Tibial artery (tissue), 4 donors: ENCODE results near the gene PALD1.

Experiments used
- DNase-seq, 2 donors: peaks; one replicate each; pipeline ENCODE4 v3.0.0-alpha.2; 2019
- H3K27ac ChIP-seq, 2 donors: fragments of 200-600 bp; sonication (generic) in 1 of 2; 1 replicate in 1 of 2; 2 replicates in 1 of 2; pipeline ENCODE4 v1.5.1; 2018 to 2019; ENCODE audit warnings: mild to moderate bottlenecking in 1 of 2
- H3K27me3 ChIP-seq, 2 donors: fragments of 200-600 bp; sonication (generic) in 1 of 2; one replicate each; pipeline versions ENCODE4 v1.5.1 to v1.6.0; 2016 to 2019
- H3K36me3 ChIP-seq, 3 donors: fragments of 200-600 bp; sonication (generic) in 2 of 3; one replicate each; pipeline ENCODE4 v1.5.1; 2016 to 2019; ENCODE audit warnings: mild to moderate bottlenecking in 2 of 3
- H3K4me1 ChIP-seq, 4 donors: fragments of 200-600 bp; sonication (generic) in 2 of 4; 1 replicate in 3 of 4; 2 replicates in 1 of 4; pipeline ENCODE4 v1.5.1; 2016 to 2019
- H3K4me3 ChIP-seq, 2 donors: fragments of 200-600 bp; sonication (generic) in 1 of 2; 1 replicate in 1 of 2; 2 replicates in 1 of 2; pipeline ENCODE4 v1.5.1; 2018 to 2019; ENCODE audit warnings: mild to moderate bottlenecking in 2 of 2
- H3K9me3 ChIP-seq, 3 donors: fragments of 200-600 bp; sonication (generic) in 1 of 3; one replicate each; pipeline ENCODE4 v1.5.1; 2016 to 2019
- CTCF ChIP-seq, 2 experiments: fragments of 200-600 bp in 1 of 2; fragments of 450-650 bp in 1 of 2; IDR thresholded peaks; one replicate each; pipeline ENCODE4 v1.5.1; 2017 to 2019; ENCODE audit warnings: antibody characterized with exemption in 2 of 2, mild to moderate bottlenecking in 1 of 2, moderate library complexity in 1 of 2
- intact Hi-C: fragments of 100-400 bp; cut with DNase I; formaldehyde crosslinking; loops from one replicate; pipeline ENCODE4 v1.15.0; 2023; ENCODE audit warnings: low total_unique reads

The PALD1 gene

GRCh38 chr10:70550459-70550858, 71.9 kb downstream of the PALD1 start:
- Histone ChIP-seq H3K36me3 (peaks cover 0 to 19% (median 8%) of the 10 kb centered on the region in 3 donors), H3K4me3 (no peak overlapping the region), H3K9me3 (no peaks in the 10 kb centered on the region), H3K27me3 (no peaks in the 10 kb centered on the region), H3K27ac (no peak overlapping the region), H3K4me1 (peaks cover 0 to 9% (median 5%) of the 10 kb centered on the region in 4 donors)
- DNase-seq: no peak
- intact Hi-C loops: no loop called here
- no peak for TF ChIP-seq CTCF (IDR thresholded peaks at IDR 0.05)

- no peak for DNase-seq
- Histone ChIP-seq H3K9me3 (no peaks in the 10 kb centered on the region), H3K4me3 (no peak overlapping the region), H3K4me1 (peaks cover 0 to 9% (median 5%) of the 10 kb centered on the region in 4 donors), H3K27me3 (no peaks in the 10 kb centered on the region), H3K27ac (no peak overlapping the region), H3K36me3 (peaks cover 0 to 20% (median 8%) of the 10 kb centered on the region in 3 donors)
- intact Hi-C loops: no loop called here
- no peak for TF ChIP-seq CTCF (IDR thresholded peaks at IDR 0.05)
Measured at GRCh38 chr10:70551466-70551865, 72.9 kb downstream of the PALD1 start.

- H3K4me1 ChIP-seq: peaks cover 0 to 9% (median 5%) of the 10 kb centered on the region in 4 donors
- DNase-seq: peak in 1 of 2 donors; percentile 77
- H3K27ac ChIP-seq: no peak overlapping the region
- H3K9me3 ChIP-seq: no peaks in the 10 kb centered on the region
- no peak overlapping the region for H3K4me3 ChIP-seq
- H3K27me3 ChIP-seq: no peaks in the 10 kb centered on the region
- H3K36me3 ChIP-seq: peaks cover 0 to 25% (median 8%) of the 10 kb centered on the region in 3 donors
- intact Hi-C loops: no loop called here
- no peak for TF ChIP-seq CTCF (IDR thresholded peaks at IDR 0.05)
Measured at GRCh38 chr10:70551971-70552422, 73.4 kb downstream of the PALD1 start.

GRCh38 chr10:70552586-70552985, 74.0 kb downstream of the PALD1 start:
- no peak overlapping the region for H3K27ac ChIP-seq
- H3K27me3 ChIP-seq: no peaks in the 10 kb centered on the region
- intact Hi-C loops: no loop called here
- H3K4me3 ChIP-seq: no peak overlapping the region
- peaks cover 0 to 9% (median 5%) of the 10 kb centered on the region in 4 donors for H3K4me1 ChIP-seq
- DNase-seq: no peak
- no peak for TF ChIP-seq CTCF (IDR thresholded peaks at IDR 0.05)
- H3K9me3 ChIP-seq: no peaks in the 10 kb centered on the region
- peaks cover 0 to 26% (median 5%) of the 10 kb centered on the region in 3 donors for H3K36me3 ChIP-seq

GRCh38 chr10:70555371-70555770, 76.8 kb downstream of the PALD1 start:
- no peak overlapping the region for H3K27ac ChIP-seq
- H3K27me3 ChIP-seq: no peaks in the 10 kb centered on the region
- no peak for TF ChIP-seq CTCF (IDR thresholded peaks at IDR 0.05)
- DNase-seq: no peak
- intact Hi-C loops: no loop called here
- H3K9me3 ChIP-seq: no peaks in the 10 kb centered on the region
- H3K36me3 ChIP-seq: peaks cover 0 to 15% (median 0%) of the 10 kb centered on the region in 3 donors
- no peak overlapping the region for H3K4me3 ChIP-seq
- peaks cover 0 to 9% (median 7%) of the 10 kb centered on the region in 4 donors for H3K4me1 ChIP-seq
